OCI-LY7 (cell line): ENCODE data around the gene SAP25. TPM values are rescaled to one million over a fixed set of nuclear protein-coding genes. Genes with fewer than 3 reads are reported as not detected.

Source experiments
- BruUV-seq: library from RNA; stranded (reverse); fragments of 400-500 nt; replicated peaks from 2 replicates; lab custom pipeline; 2021; lab: Mats Ljungman, UMichigan
- CTCF ChIA-PET: fragments of 300-600 bp; sonication (Branson Sonifier 250); formaldehyde crosslinking; loops from one replicate; lab custom pipeline; 2022; ENCODE audit warnings: antibody characterized with exemption; ENCODE audit not compliant: unreplicated experiment; lab: Charles Lee
- POLR2A ChIA-PET: fragments of 300-600 bp; sonication (Branson Sonifier 250); formaldehyde crosslinking; loops from one replicate; lab custom pipeline; 2022; ENCODE audit warnings: antibody characterized with exemption; lab: Charles Lee
- DNase-seq: peaks from one replicate; pipeline ENCODE4 v3.0.0-alpha.2; 2015; ENCODE audit warnings: low spot score
- H2AFZ ChIP-seq: fragments of 200-600 bp; sonication (generic), shearing (Covaris generic); 2 replicates; pipeline ENCODE4 v1.6.1; 2014; ENCODE audit warnings: mild to moderate bottlenecking, antibody characterized with exemption, low read length, moderate library complexity
- H3K27ac ChIP-seq: fragments of 200-600 bp; sonication (generic); 2 replicates; pipeline ENCODE4 v1.5.1; 2014; ENCODE audit warnings: mixed run types, low read depth, mild to moderate bottlenecking, moderate library complexity, low read length, inconsistent platforms; ENCODE audit not compliant: poor library complexity, severe bottlenecking
- H3K36me3 ChIP-seq: fragments of 200-600 bp; sonication (generic); 2 replicates; pipeline ENCODE4 v1.6.1; 2014; ENCODE audit warnings: mild to moderate bottlenecking, antibody characterized with exemption, low read length, moderate library complexity, mixed read lengths; ENCODE audit not compliant: insufficient read depth
- H3K4me1 ChIP-seq: fragments of 200-600 bp; sonication (generic); 2 replicates; pipeline ENCODE4 v1.5.1; 2014; ENCODE audit warnings: mild to moderate bottlenecking, low read length; ENCODE audit not compliant: insufficient read depth, poor library complexity, severe bottlenecking
- H3K4me2 ChIP-seq: fragments of 200-600 bp; sonication (generic); 2 replicates; pipeline ENCODE4 v1.6.1; 2014; ENCODE audit warnings: mild to moderate bottlenecking, low read length
- H3K4me3 ChIP-seq: fragments of 200-600 bp; sonication (generic); 2 replicates; pipeline ENCODE4 v1.5.1; 2014; ENCODE audit warnings: mild to moderate bottlenecking, low read depth, low read length; ENCODE audit not compliant: poor library complexity, severe bottlenecking
- H3K79me2 ChIP-seq: fragments of 200-600 bp; sonication (generic); 2 replicates; pipeline ENCODE4 v1.6.1; 2016; ENCODE audit warnings: low read depth, mild to moderate bottlenecking, low read length, moderate library complexity, mixed read lengths; ENCODE audit not compliant: insufficient read depth
- H3K9me2 ChIP-seq: fragments of 200-600 bp; sonication (generic); 2 replicates; pipeline ENCODE4 v1.6.1; 2016; ENCODE audit warnings: mild to moderate bottlenecking, low read length, mixed read lengths; ENCODE audit not compliant: insufficient read depth
- H3K9me3 ChIP-seq: fragments of 200-600 bp; sonication (generic); 2 replicates; pipeline ENCODE4 v1.6.1; 2014; ENCODE audit warnings: mild to moderate bottlenecking, mixed run types, low read length, mixed read lengths
- H4K20me1 ChIP-seq: fragments of 200-600 bp; sonication (generic); 2 replicates; pipeline ENCODE4 v1.6.1; 2014; ENCODE audit warnings: mild to moderate bottlenecking, antibody characterized with exemption, low read length, moderate library complexity, mixed read lengths; ENCODE audit not compliant: insufficient read depth
- CTCF ChIP-seq: fragments of 200-600 bp; sonication (generic); conservative IDR thresholded peaks from 2 replicates; pipeline ENCODE4 v1.5.1; 2014; ENCODE audit warnings: mild to moderate bottlenecking, antibody characterized with exemption, low read length, moderate library complexity, mixed read lengths
- EZH2phosphoT487 ChIP-seq: fragments of 200-600 bp; sonication (generic); IDR thresholded peaks from 2 replicates; pipeline ENCODE4 v1.6.1; 2018; ENCODE audit warnings: low read depth, borderline replicate concordance, mild to moderate bottlenecking, mixed run types, antibody characterized with exemption, low read length, moderate library complexity, mixed read lengths
- intact Hi-C: fragments of 100-400 bp; cut with micrococcal nuclease; formaldehyde crosslinking; loops from one replicate; pipeline ENCODE4 v1.10.0; 2022; ENCODE audit not compliant: unreplicated experiment
- total RNA-seq, 2 experiments: library from RNA; depleted of rRNA in 1 of 2; stranded (reverse); fragments of >200 nt in 1 of 2; shearing (Covaris generic) in 1 of 2; gene quantifications; 2 replicates each; pipeline ENCODE4 v1.2.3, GENCODE V29; 2014 to 2022

SAP25 gene
- total RNA-seq, 2 experiments from 2014 or later = 1.5 to 12.7 TPM

GRCh38 chr7:100562195-100563099 is 11.3 kb downstream of the SAP25 start:
- H4K20me1 ChIP-seq = no peaks in the 10 kb centered on the region
- H2AFZ ChIP-seq = no peak overlapping the region
- H3K4me3 ChIP-seq = no peak overlapping the region
- no peak overlapping the region for H3K4me2 ChIP-seq
- peaks cover 12% of the 10 kb centered on the region; the same call in 1 of the 2 replicates for H3K36me3 ChIP-seq
- H3K4me1 ChIP-seq = peaks cover 14% of the 10 kb centered on the region
- no peaks in the 10 kb centered on the region for H3K9me3 ChIP-seq
- no peaks in the 10 kb centered on the region for H3K79me2 ChIP-seq
- H3K9me2 ChIP-seq = no peaks in the 10 kb centered on the region
- intact Hi-C loops = no loop called here
- no peak overlapping the region for H3K27ac ChIP-seq
- POLR2A ChIA-PET = no interaction called here
- DNase-seq = no peak
- CTCF ChIA-PET = no interaction called here
- no TSS peak for BruUV-seq
- TF ChIP-seq CTCF (no peak), EZH2phosphoT487 (no peak)

GRCh38 chr7:100561491-100562194 is 12.1 kb downstream of the SAP25 start:
- POLR2A ChIA-PET = no interaction called here
- peaks cover 14% of the 10 kb centered on the region for H3K4me1 ChIP-seq
- H3K4me2 ChIP-seq = no peak overlapping the region
- no peaks in the 10 kb centered on the region for H4K20me1 ChIP-seq
- CTCF ChIA-PET = no interaction called here
- no peak overlapping the region for H3K4me3 ChIP-seq
- intact Hi-C loops = no loop called here
- no peaks in the 10 kb centered on the region for H3K9me3 ChIP-seq
- peaks cover 14% of the 10 kb centered on the region; the same call in 1 of the 2 replicates for H3K36me3 ChIP-seq
- TF ChIP-seq CTCF = no peak
- no peak for TF ChIP-seq EZH2phosphoT487
- no peak overlapping the region for H3K27ac ChIP-seq
- no peaks in the 10 kb centered on the region for H3K79me2 ChIP-seq
- BruUV-seq = no TSS peak
- H2AFZ ChIP-seq = no peak overlapping the region
- H3K9me2 ChIP-seq = no peaks in the 10 kb centered on the region
- DNase-seq = no peak
